Astrocyte (in vitro differentiated cells and primary cell): Measurements from ENCODE around the gene VRK3. TPM values are rescaled to one million over a fixed set of nuclear protein-coding genes. Genes with fewer than 3 reads are reported as not detected.

Experiments used
- DNase-seq: peaks from one replicate; pipeline ENCODE4 v3.0.0-alpha.2; 2010; ENCODE audit warnings: low read depth
- FAIRE-seq: peaks from 2 replicates; lab custom pipeline; 2011; peaks lifted over from hg19 to GRCh38; lab: Jason Lieb, UNC
- H2AFZ ChIP-seq: 2 replicates; pipeline ENCODE4 v1.6.0; 2012; ENCODE audit warnings: low read depth, low read length, inconsistent platforms
- H3K27ac ChIP-seq: 2 replicates; pipeline ENCODE4 v1.5.1; 2011; ENCODE audit warnings: low read depth, low read length, inconsistent platforms
- H3K27me3 ChIP-seq: 2 replicates; pipeline ENCODE4 v1.6.0; 2011; ENCODE audit warnings: low read length, inconsistent platforms; ENCODE audit not compliant: insufficient read depth
- H3K36me3 ChIP-seq: 2 replicates; pipeline ENCODE4 v1.5.1; 2011; ENCODE audit warnings: low read length, inconsistent platforms; ENCODE audit not compliant: insufficient read depth
- H3K4me1 ChIP-seq: 2 replicates; pipeline ENCODE4 v1.5.1; 2011; ENCODE audit warnings: low read length, inconsistent platforms; ENCODE audit not compliant: insufficient read depth
- H3K4me2 ChIP-seq: 2 replicates; pipeline ENCODE4 v1.6.0; 2012; ENCODE audit warnings: low read length, inconsistent platforms
- H3K4me3 ChIP-seq: 2 replicates; pipeline ENCODE4 v1.5.1; 2011; ENCODE audit warnings: low read depth, mild to moderate bottlenecking, low read length, inconsistent platforms; ENCODE audit not compliant: insufficient read depth
- H3K79me2 ChIP-seq: 2 replicates; pipeline ENCODE4 v1.6.0; 2012; ENCODE audit warnings: mild to moderate bottlenecking, low read length, inconsistent platforms; ENCODE audit not compliant: insufficient read depth
- H3K9ac ChIP-seq: 2 replicates; pipeline ENCODE4 v1.6.0; 2012; ENCODE audit warnings: mild to moderate bottlenecking, low read length, inconsistent platforms
- H3K9me3 ChIP-seq: 2 replicates; pipeline ENCODE4 v1.5.1; 2012; ENCODE audit warnings: low read depth, mild to moderate bottlenecking, low read length, inconsistent platforms; ENCODE audit not compliant: insufficient read depth
- H4K20me1 ChIP-seq: 2 replicates; pipeline ENCODE4 v1.6.0; 2012; ENCODE audit warnings: low read length, inconsistent platforms; ENCODE audit not compliant: insufficient read depth
- H3K27ac Mint-ChIP-seq: one replicate; pipeline ENCODE4 v1.8.0; 2021; ENCODE audit warnings: mild to moderate bottlenecking, mixed read lengths; ENCODE audit not compliant: unreplicated experiment
- H3K27me3 Mint-ChIP-seq: one replicate; pipeline ENCODE4 v1.8.0; 2021; ENCODE audit warnings: low read depth, mixed read lengths; ENCODE audit not compliant: unreplicated experiment
- H3K36me3 Mint-ChIP-seq: one replicate; pipeline ENCODE4 v1.8.0; 2021; ENCODE audit warnings: low read depth, mixed read lengths; ENCODE audit not compliant: unreplicated experiment
- H3K4me1 Mint-ChIP-seq: one replicate; pipeline ENCODE4 v1.8.0; 2021; ENCODE audit warnings: low read depth, mixed read lengths; ENCODE audit not compliant: unreplicated experiment
- H3K4me3 Mint-ChIP-seq: one replicate; pipeline ENCODE4 v1.8.0; 2021; ENCODE audit warnings: mild to moderate bottlenecking, moderate library complexity, mixed read lengths; ENCODE audit not compliant: unreplicated experiment
- H3K9me3 Mint-ChIP-seq: one replicate; pipeline ENCODE4 v1.8.0; 2021; ENCODE audit warnings: mild to moderate bottlenecking, mixed read lengths; ENCODE audit not compliant: unreplicated experiment
- CTCF ChIP-seq: IDR thresholded peaks from 2 replicates; pipeline ENCODE4 v1.5.1; 2011; ENCODE audit warnings: low read depth, mild to moderate bottlenecking, inconsistent platforms, low read length, moderate library complexity; ENCODE audit not compliant: insufficient read depth
- EZH2 ChIP-seq: IDR thresholded peaks from 2 replicates; pipeline ENCODE4 v1.6.1; 2012; ENCODE audit warnings: mild to moderate bottlenecking, low read length, inconsistent platforms; ENCODE audit not compliant: insufficient read depth
- total RNA-seq: library from RNA; stranded (reverse); gene quantifications from 2 replicates; pipeline ENCODE4 v1.2.1, GENCODE V29; 2021

Gene VRK3
- total RNA-seq, 1 donor from 2014 or later = 33.0 TPM

- Histone ChIP-seq H3K27ac (peak overlapping the region; percentile 15), H3K4me1 (peaks cover 6% of the 10 kb centered on the region), H3K79me2 (peaks cover 64% of the 10 kb centered on the region), H2AFZ (no peak overlapping the region), H3K9me3 (no peaks in the 10 kb centered on the region), H3K4me2 (peak overlapping the region; percentile 98), H3K36me3 (peaks cover 6% of the 10 kb centered on the region), H3K9ac (no peak overlapping the region), H3K4me3 (no peak overlapping the region), H4K20me1 (peaks cover 45% of the 10 kb centered on the region), H3K27me3 (no peaks in the 10 kb centered on the region)
- Mint-ChIP-seq H3K27me3 (no peaks in the 10 kb centered on the region), H3K9me3 (no peaks in the 10 kb centered on the region), H3K27ac (peak overlapping the region; percentile 95), H3K36me3 (peaks cover 17% of the 10 kb centered on the region), H3K4me3 (peak overlapping the region; percentile 97), H3K4me1 (peaks cover 5% of the 10 kb centered on the region)
- TF ChIP-seq EZH2 (no peak), CTCF (no peak)
- DNase-seq (no peak), FAIRE-seq (no peak)
Observed at GRCh38 chr19:49927526-49928264, 97.5 kb downstream of the VRK3 start.

- FAIRE-seq (no peak), DNase-seq (no peak)
- Histone ChIP-seq H3K27me3 (no peaks in the 10 kb centered on the region), H4K20me1 (peaks cover 57% of the 10 kb centered on the region), H3K4me1 (peaks cover 17% of the 10 kb centered on the region), H3K36me3 (peaks cover 6% of the 10 kb centered on the region), H3K9ac (no peak overlapping the region), H3K27ac (no peak overlapping the region), H3K9me3 (no peaks in the 10 kb centered on the region), H3K79me2 (peaks cover 76% of the 10 kb centered on the region), H2AFZ (no peak overlapping the region), H3K4me2 (peak overlapping the region; percentile 98), H3K4me3 (no peak overlapping the region)
- Mint-ChIP-seq H3K36me3 (peaks cover 10% of the 10 kb centered on the region), H3K27me3 (no peaks in the 10 kb centered on the region), H3K9me3 (no peaks in the 10 kb centered on the region), H3K27ac (no peak overlapping the region), H3K4me1 (peaks cover 14% of the 10 kb centered on the region), H3K4me3 (peak overlapping the region; percentile 34)
- no peak for TF ChIP-seq CTCF
- no peak for TF ChIP-seq EZH2
Observed at GRCh38 chr19:49926515-49926914, 98.7 kb downstream of the VRK3 start.

Other genes with a start within 250 kb of the VRK3 start
- 8.9 and 9.8 TPM in 2 replicates for gene FUZ, start 212.1 kb downstream of the VRK3 start, total RNA-seq
- 61.3 and 72.2 TPM in 2 replicates for gene MED25, start 207.1 kb downstream of the VRK3 start, total RNA-seq
- gene PTOV1, start 174.2 kb downstream of the VRK3 start, total RNA-seq = 162 and 172 TPM in 2 replicates
- gene PNKP, start 157.8 kb downstream of the VRK3 start, total RNA-seq = 49.1 and 54.8 TPM in 2 replicates
- 104 and 116 TPM in 2 replicates for gene AKT1S1, start 148.0 kb downstream of the VRK3 start, total RNA-seq
- gene TBC1D17, start 147.7 kb downstream of the VRK3 start, total RNA-seq = 29.1 and 32.2 TPM in 2 replicates
- 0.27 and 0.50 TPM in 2 replicates for gene IL4I1, start 128.5 kb downstream of the VRK3 start, total RNA-seq
- gene ATF5, start 96.2 kb downstream of the VRK3 start, total RNA-seq = 30.8 and 35.5 TPM in 2 replicates
- gene NUP62, start 95.9 kb downstream of the VRK3 start, total RNA-seq = 42.7 and 49.5 TPM in 2 replicates
- gene SIGLEC11, start 64.2 kb downstream of the VRK3 start, total RNA-seq = not detected in 2 replicates
- 9.7 and 10.2 TPM in 2 replicates for gene ZNF473, start 633 bp upstream of the VRK3 start, total RNA-seq
- gene IZUMO2, start 137.9 kb upstream of the VRK3 start, total RNA-seq = not detected in 2 replicates
- gene MYH14, start 178.2 kb upstream of the VRK3 start, total RNA-seq = not detected in 2 replicates